ENCODE measurements around the gene FHL2.

GRCh38 chr2:105384216-105384615 lies 14.6 kb downstream of the FHL2 start:
- TF ChIP-seq CTCF (IDR thresholded peaks at IDR 0.05; ENCODE audit: low read depth, low read length, poor library complexity, severe bottlenecking) = no peak
- TF ChIP-seq EZH2phosphoT487 (IDR thresholded peaks at IDR 0.05; ENCODE audit: borderline replicate concordance, low read length) = no peak

Data from DOHH2 (cell line).